ENCODE measurements around the gene CASR. TPM values are rescaled to one million over a fixed set of nuclear protein-coding genes. Genes with fewer than 3 reads are reported as not detected.

The CASR gene
- total RNA-seq, 1 donor: not detected

GRCh38 chr3:122253581-122253980 is 70.1 kb downstream of the CASR start:
- DNase-seq (ENCODE audit: low read depth): no peak
- no peak overlapping the region for H3K4me3 ChIP-seq (ENCODE audit: low read depth, low read length)
- no peak for TF ChIP-seq CTCF (IDR thresholded peaks at IDR 0.05; ENCODE audit: insufficient read depth, low read length)

GRCh38 chr3:122255757-122256439 is 72.4 kb downstream of the CASR start:
- no peak for TF ChIP-seq CTCF (IDR thresholded peaks at IDR 0.05; ENCODE audit: insufficient read depth, low read length)
- no peak overlapping the region for H3K4me3 ChIP-seq (ENCODE audit: low read depth, low read length)
- no peak for DNase-seq (ENCODE audit: low read depth)

GRCh38 chr3:122257644-122258364 is 74.3 kb downstream of the CASR start:
- DNase-seq (ENCODE audit: low read depth): no peak
- no peak for TF ChIP-seq CTCF (IDR thresholded peaks at IDR 0.05; ENCODE audit: insufficient read depth, low read length)
- H3K4me3 ChIP-seq (ENCODE audit: low read depth, low read length): no peak overlapping the region

GRCh38 chr3:122258757-122259371 is 75.4 kb downstream of the CASR start:
- TF ChIP-seq CTCF (IDR thresholded peaks at IDR 0.05; ENCODE audit: insufficient read depth, low read length): peak; percentile 61
- peak; percentile 53 for DNase-seq (ENCODE audit: low read depth)
- H3K4me3 ChIP-seq (ENCODE audit: low read depth, low read length): no peak overlapping the region

- no peak overlapping the region for H3K4me3 ChIP-seq (ENCODE audit: low read depth, low read length)
- TF ChIP-seq CTCF (IDR thresholded peaks at IDR 0.05; ENCODE audit: insufficient read depth, low read length): no peak
- DNase-seq (ENCODE audit: low read depth): no peak
Measured at GRCh38 chr3:122260206-122260605, 76.7 kb downstream of the CASR start.

GRCh38 chr3:122263058-122263457 is 79.6 kb downstream of the CASR start:
- DNase-seq (ENCODE audit: low read depth): no peak
- H3K4me3 ChIP-seq (ENCODE audit: low read depth, low read length): no peak overlapping the region
- TF ChIP-seq CTCF (IDR thresholded peaks at IDR 0.05; ENCODE audit: insufficient read depth, low read length): no peak
